DOHH2 (cell line): ENCODE results near the gene ST3GAL5.

Experiments used
- CTCF ChIP-seq: fragments of 200-600 bp; sonication (generic); IDR thresholded peaks from one replicate; pipeline ENCODE4 v1.5.1; 2014; ENCODE audit warnings: antibody characterized with exemption, mild to moderate bottlenecking, low read depth, low read length; ENCODE audit not compliant: poor library complexity, severe bottlenecking
- EZH2phosphoT487 ChIP-seq: fragments of 200-600 bp; sonication (generic); IDR thresholded peaks from 2 replicates; pipeline ENCODE4 v1.6.1; 2017; ENCODE audit warnings: borderline replicate concordance, mild to moderate bottlenecking, antibody characterized with exemption, low read length, moderate library complexity, mixed read lengths

GRCh38 chr2:85814802-85815550, 73.8 kb downstream of the ST3GAL5 start:
- TF ChIP-seq CTCF, result no peak
- no peak for TF ChIP-seq EZH2phosphoT487
